NCI-H82 treated with DMSO at 0.1 percent for 48 hours (cell line): Measurements from ENCODE around the gene TTC27.
"Not testable (repeated sequence)": the region's sequence is repeated elsewhere in the genome, so short reads cannot be mapped to it uniquely, and the experiment has no call there.

ENCODE experiments used
- DNase-seq: peaks from one replicate; lab custom pipeline; 2025; ENCODE audit not compliant: unreplicated experiment; lab: John Stamatoyannopoulos, UW

The TTC27 gene

DNA sequence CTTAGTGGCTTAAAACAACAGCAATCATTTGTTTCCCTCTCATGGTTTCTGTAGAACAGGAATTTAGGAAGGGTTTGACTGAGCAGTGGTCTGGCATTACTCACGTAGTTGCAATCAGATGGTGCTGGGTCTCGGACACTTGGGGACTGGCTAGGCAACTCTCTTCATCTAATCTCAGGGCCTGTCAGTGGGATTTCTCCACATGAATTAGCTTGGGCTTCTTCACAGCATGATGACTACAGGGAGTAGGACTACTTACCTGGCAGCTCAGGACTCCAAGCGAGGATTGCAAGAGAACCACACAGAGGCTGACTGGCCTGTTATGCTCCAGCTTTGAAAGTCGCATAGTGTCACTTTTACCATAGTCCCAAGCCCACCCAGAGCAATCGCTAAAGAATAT, 125.1 kb downstream of the TTC27 start:
- DNase-seq, result no peak

DNA sequence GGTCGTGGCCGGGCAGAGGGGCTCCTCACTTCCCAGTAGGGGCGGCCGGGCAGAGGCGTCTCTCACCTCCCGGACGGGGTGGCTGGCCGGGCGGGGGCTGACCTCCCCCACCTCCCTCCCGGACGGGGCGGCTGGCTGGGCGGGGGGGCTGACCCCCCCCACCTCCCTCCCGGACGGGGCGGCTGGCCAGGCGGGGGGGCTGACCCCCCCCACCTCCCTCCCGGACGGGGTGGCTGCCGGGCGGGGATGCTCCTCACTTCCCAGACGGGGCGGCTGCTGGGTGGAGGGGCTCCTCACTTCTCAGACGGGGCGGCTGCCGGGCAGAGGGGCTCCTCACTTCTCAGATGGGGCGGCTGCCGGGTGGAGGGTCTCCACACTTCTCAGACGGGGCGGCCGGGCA, 126.8 kb downstream of the TTC27 start:
- not testable (repeated sequence) for DNase-seq

DNA sequence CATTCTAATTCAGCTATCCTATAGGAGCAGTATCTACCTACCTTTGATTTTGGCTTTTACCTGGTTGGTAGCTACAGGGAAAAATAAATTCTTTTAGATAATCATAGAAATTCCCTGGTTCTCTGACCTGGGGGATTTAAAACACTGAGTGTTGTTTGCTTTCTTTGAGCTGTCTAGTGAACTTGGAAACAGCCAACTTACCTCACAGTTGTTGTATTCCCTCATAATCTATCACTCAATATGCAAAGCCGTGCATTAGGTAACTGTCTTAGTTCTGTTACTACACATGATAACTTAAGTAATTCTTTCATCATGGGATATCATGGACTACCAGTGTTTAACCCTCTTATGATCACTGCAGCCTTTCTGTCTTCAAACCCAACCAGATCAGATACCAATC, 127.8 kb downstream of the TTC27 start:
- DNase-seq, result no peak

DNA sequence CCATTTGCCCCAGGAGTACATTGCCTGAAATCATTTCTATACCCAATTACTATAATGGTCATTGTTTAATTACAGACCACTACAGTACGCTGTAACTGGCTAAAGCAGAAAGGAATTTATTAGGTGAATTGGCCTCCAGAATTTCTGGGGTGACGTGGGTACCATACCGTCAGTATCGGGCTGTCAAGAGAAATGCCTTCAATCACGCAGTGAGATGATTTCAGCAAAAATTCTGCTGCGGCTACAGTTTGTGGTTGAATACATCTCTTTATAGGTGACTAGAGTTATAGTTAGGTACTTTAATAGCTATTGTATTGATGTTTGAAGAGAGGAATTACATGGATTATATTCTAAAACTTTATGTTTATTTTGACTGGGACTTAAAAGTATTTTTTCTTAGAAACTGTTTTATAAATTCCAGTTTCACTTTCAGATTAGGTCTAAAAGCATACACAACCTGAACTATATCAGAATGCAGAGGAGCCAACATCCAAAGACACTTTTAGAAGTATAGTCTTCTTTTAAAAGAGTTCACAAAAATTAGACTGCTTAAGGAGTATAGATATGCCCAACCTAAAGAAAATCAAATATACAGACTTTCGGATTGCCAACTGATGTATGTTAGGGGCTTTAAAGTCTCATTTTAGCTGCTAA, 128.4 kb downstream of the TTC27 start:
- no peak for DNase-seq

DNA sequence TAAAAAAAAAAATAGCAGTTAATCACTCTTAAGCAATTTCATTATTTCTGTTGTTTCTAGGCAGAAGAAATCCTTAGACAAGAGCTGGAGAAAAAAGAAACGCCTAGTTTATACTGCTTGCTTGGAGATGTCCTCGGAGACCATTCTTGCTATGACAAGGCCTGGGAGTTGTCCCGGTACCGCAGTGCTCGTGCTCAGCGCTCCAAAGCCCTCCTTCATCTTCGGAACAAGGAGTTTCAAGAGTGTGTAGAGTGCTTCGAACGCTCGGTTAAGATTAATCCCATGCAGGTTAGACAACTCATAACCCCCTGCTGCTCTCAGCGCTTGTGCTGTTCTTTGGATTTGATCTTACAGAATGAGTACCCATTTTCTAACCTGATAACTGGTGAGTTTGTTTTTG, 130.4 kb downstream of the TTC27 start:
- no peak for DNase-seq

DNA sequence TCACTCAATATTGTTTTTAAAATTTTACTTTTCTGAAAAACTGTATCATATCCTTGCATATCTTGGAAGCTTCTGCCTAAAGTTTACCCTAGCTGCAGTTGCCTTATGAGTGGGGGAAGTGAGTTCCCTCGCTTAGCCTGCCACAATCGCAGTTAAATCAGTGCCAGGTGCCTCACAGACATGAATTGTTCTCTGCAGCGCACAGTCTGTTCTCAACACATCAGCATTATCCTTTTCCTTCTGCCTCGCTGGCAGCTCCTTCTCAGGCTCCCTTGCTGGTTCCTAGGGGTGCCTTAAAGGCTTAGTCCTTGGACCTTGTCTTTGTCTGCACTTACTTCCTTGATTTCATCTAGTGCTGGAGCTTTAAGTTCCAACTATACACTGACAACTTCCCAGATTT, 132.8 kb downstream of the TTC27 start:
- DNase-seq, result no peak

DNA sequence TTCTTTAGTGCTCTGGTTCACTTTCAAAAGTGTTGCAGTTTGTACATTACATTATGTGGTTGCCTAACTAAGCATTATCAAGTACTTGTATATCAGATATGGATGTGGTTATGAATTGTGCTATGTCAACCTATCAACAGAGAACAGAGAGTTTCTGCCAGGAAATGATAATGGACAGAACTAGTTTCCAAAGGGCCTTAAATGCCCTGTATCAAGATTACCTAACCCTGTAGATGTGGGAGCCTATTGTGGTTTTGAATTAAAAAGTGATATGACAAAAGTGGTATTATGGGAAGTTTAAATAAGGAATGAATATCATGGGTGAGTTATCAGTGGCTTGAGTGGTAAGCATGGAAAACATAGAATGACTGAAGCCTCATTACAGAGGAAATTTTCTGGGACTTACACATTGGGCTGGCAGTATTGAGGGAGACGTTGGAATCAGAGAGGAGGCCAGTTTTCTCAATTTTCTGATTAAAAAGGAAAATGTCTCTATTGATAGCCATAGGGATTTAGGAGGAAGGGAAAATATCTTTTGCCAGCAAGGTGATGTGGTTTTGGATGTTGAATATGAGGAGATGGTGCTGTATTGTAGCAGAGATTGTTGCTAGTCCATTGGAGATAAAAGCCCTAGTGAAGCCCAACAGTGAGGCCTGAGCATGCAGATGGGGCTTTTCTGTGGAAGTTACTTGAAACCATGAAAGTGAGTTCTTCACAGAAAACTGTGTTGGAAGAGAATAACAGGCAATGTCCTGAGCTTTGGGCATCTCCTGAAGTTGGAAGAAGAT, 140.7 kb downstream of the TTC27 start:
- no peak for DNase-seq

DNA sequence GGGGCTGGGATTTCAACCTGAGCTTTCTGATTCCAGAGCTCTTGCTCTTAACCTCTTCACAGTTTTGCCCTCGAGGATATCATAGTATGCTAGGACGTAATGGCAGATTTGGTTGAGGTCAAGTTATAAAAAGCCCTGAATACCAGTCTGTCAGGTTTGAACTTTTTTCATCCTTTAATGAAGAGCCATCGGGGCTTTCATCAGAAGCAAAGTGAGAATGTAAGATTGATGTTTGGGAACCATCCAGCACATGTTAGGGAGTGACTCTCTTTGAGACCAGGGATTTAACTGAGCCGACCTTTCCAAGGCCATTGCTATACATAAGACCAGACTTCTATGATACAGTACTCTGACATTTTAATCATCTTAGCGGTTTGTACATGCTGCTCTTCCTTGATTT, 142.5 kb downstream of the TTC27 start:
- DNase-seq, result no peak

DNA sequence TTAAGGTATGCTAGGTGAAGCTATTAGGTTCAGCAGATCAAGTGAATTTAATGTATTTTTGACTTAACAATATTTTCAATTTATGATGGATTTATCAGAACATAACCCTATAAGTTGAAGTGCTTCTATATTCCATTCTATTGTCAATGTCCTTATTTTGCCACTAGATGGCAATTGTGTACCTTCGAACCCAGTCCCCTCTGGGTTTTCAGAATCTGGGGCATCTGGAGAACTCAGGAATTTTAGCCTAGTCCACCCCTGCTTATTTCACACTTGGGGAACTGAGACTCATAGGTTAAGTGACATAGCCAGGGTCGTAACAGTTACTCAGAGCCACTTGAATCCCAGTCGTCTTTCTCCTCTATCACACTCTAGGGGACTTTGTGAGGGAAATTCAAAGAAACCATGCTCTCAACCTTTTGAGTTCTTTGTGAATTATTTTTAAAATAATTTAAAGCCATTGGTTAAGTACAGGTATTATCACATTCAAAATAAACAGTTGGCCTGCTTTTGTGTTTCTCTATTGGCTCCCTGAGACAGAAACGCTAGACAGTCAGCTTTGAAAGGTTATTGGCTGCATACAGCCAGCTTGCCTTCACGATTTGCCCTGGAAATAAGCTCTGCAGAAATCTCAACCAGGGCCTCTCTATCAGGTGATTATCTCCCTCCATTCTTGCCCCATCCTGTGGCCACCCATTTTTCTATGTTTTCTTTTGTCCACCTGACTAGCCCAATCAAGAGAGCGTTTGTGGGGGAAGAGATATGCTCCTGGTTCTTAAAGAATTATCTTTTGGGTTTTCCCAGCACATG, 145.0 kb downstream of the TTC27 start:
- DNase-seq, result peak; percentile 17

DNA sequence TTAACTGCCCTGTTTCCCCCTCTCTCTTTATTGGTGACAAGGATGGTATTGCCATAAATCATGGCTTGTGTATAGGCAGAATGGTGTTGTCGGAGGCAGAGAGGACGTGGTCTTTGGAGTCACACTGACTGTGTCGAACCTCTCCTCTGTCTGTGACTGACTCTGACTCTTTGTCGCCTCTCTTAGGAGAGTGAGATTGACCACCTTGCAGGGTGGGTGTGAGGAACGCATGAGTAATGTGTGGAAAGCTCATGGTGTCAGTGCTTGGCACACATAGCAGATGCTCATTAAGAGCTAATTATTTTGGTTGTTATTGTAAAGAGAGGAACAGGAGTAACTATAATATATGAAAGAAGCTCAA, 145.6 kb downstream of the TTC27 start:
- DNase-seq, result no peak

DNA sequence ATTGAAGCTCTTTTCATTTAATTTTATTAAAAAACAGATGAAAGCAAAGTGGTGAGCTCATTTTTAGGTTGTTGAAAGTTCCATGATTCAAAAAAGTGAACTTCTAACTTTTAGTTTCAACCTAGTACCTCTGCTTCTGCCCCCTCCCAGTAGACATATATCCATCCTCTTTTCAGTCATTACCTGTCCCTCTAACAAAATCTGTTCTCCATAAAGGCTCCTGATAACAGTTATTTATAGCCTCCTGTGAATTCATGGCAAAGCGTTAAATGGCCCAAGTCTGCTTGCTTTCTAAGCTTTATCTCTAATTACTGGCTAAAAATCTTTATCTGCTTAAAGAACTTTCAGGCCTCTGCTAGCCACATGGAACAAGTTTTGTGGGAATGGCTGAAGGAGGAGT, 148.1 kb downstream of the TTC27 start:
- no peak for DNase-seq

DNA sequence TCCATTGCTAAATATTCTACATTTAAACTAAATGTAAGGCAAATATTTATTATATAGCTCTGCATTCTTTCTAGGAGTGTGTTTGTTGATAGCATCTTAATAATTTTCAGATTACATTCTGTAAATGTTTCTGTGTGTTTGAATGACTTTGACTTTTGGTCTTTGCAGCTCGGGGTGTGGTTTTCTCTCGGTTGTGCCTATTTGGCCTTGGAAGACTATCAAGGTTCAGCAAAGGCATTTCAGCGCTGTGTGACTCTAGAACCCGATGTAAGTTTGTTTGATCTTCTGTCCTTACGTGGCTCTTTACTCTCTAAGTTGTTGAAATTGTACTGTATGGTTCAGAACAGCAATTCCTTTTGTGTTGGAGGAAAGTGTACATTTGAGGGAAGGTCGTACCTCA, 149.9 kb downstream of the TTC27 start:
- no peak for DNase-seq

DNA sequence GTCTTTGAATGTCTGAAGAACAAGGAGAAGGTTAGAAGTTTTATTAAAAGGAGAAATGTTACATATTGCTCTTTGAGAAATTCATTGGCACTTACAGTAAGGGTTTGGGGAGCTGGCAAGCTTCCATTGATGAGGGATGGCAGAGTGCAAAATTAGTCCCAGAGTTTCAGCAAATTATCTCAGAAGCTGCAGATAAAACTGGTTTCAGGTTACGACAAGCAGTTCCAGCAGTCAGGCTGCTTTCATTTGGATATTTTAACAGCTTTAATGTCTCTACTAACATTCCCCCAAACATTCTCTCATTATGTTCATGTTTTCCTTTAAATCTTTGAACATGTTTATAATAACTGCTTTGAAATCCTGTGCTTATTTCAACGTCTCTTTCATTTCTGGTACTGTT, 153.1 kb downstream of the TTC27 start:
- no peak for DNase-seq

DNA sequence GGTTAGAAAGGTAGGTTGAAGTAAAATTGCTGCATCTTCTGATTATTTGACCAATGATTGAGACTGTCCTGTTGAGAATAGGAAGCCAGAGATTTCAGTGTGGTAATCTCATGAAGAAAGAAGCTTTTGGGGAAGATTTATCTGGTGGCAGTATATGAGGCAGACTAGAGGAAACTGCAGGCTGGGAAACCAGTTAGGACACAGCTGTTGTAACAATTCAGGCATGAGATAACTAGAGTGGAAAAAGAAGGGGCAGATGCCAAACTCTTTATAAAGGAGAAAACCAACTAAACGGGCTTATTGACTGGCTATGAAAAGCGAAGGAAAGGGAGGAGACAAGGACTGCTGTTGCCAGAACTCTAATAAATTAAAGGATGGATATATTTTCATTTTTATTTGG, 155.6 kb downstream of the TTC27 start:
- DNase-seq, result no peak

DNA sequence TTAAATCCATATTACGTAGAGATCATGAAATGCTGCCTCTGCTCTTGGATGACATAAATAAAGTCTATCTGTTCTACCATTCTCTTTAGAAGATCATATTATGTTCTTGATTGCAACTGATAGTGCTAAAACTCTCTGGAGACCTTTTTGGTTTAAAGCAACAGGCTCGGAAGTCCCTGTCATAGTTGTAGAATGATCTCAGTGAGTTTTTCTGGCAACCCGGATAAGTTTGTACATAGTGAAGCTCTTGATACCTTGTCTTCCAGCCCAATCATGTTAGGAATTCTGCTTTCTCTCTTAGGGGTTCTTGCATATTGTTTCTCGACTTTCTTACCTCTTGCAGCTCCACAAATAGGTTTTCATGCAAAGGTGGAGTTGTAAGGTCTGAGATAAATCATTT, 156.1 kb downstream of the TTC27 start:
- DNase-seq, result no peak

DNA sequence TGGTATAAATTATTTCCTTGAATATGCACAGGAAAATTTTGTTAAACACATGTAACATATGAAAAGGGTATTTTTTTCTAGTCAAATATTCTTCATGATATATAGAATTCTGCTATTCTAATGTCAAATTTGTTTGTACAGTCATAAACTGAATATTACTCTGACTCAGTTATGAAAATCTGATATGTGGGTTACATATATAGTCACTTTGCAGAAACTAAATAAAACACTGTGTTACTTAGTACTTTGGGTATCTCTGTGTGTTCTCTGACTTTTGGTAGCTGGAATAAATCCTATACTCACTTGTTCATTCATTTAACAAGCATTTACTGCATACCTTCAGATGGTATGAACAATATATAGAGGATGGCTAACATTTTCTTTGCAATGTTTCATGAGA, 159.4 kb downstream of the TTC27 start:
- DNase-seq, result no peak

DNA sequence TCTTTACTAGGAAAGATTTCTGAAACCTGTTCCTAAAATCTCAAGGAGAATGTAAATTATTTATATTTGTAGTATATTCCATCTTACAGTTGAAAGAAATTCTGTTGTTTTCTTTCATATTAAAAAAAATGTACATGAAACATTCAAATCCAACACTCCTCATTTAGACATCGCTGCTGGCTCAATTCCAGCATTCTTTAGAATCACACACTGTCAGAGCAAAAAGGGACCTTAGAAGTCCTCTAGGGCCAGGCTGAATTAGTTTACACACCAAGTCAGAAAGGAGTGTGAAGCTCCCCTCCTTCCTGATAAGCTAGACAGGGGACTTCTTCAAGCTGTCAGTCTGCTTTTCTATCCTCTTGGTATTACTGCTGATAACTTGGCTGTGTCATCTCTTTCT, 160.3 kb downstream of the TTC27 start:
- no peak for DNase-seq

DNA sequence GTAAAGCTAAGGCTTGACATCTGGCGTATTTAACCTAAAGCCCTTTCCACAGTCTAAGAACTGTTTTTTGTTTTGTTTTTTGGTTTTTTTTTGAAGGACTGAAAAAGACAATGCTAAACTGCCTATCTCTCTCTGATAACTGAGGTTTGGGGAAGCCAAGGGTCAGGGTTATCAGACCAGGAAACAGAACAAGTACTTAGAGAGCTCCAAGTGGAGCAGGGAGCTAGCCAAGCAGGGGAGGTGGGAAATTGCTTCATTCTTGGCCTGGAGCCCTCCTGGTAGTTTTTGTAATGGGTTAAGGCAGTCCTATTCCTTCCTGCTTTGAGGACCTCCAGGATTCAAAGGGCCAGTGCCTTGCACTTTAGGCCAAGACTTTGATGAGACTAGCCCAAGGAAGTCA, 164.6 kb downstream of the TTC27 start:
- DNase-seq, result no peak

DNA sequence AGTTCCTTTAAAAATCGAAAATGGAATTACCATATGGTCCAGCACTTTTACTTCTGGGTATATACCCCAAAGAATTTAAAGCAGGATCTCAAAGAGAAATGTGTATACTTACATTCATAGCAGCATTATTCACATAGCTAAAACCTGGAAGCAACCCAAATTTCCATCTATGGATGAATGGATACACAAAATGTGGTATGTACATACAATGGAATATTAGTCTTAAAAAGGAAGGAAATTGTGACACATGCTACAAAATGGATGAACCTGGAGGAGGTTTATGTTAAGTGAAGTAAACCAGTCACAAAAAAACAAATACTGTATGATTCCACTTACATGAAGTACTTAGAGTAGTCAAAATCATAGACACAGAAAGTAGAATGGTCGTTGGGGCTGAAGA, 171.0 kb downstream of the TTC27 start:
- DNase-seq, result no peak

DNA sequence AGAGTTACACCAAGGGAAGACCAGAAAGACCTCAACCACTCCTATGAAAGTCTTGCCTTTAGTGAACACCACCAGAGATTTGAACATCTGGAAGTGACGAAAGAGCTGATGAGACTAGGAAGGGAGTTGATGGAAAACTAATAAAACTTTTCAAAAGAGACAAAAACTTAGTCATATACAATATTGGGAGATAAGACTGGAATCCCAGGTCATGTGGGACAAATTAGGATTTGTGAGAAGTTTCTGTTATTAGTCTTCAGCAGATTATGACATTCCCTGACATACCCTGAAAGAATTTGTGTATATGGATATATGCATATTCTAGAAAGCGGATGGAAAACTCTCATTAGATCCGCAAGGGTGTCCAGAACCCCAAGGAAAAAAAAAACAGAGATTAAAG, 173.9 kb downstream of the TTC27 start:
- no peak for DNase-seq

DNA sequence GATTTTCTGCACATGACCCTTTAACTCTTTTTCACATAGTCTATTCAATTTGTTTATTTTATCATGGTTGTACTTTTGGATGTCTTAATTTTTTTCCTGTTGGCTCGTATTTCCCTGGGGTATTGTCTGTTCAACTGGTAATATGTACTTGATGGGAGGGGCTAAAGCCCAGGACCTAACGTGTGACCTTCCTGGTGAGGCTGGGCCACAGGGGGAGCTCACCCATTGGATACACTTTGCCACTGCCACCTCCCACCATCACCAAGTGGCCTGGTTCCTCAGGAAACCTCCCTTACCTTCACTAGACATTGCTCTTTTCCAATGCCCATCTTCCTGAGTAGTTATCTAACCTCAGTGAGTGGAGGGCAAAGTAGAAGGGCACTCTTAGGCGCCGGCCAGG, 175.0 kb downstream of the TTC27 start:
- DNase-seq, result no peak

DNA sequence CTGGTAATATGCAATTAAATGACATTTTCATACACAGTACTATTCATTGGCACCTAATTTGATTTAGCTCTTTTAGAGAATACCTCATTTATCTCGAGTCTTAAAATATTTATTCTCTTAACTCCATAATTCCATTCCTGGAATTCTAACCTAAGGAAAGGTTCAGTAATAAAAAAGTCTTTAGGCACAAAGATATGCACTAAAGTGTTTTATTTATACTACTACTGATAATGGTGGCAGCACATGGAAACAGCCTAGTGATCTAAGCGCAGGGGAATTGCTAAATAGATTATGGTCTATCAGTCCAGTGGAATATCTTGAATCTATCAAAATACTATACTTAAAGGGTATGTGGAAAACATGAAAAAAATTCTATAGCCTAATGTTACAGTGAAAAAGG, 176.4 kb downstream of the TTC27 start:
- no peak for DNase-seq
